ENCODE measurements around the gene LRRC3.
"Not testable (repeated sequence)": the region's sequence is repeated elsewhere in the genome, so short reads cannot be mapped to it uniquely, and the experiment has no call there.

The LRRC3 gene

DNA sequence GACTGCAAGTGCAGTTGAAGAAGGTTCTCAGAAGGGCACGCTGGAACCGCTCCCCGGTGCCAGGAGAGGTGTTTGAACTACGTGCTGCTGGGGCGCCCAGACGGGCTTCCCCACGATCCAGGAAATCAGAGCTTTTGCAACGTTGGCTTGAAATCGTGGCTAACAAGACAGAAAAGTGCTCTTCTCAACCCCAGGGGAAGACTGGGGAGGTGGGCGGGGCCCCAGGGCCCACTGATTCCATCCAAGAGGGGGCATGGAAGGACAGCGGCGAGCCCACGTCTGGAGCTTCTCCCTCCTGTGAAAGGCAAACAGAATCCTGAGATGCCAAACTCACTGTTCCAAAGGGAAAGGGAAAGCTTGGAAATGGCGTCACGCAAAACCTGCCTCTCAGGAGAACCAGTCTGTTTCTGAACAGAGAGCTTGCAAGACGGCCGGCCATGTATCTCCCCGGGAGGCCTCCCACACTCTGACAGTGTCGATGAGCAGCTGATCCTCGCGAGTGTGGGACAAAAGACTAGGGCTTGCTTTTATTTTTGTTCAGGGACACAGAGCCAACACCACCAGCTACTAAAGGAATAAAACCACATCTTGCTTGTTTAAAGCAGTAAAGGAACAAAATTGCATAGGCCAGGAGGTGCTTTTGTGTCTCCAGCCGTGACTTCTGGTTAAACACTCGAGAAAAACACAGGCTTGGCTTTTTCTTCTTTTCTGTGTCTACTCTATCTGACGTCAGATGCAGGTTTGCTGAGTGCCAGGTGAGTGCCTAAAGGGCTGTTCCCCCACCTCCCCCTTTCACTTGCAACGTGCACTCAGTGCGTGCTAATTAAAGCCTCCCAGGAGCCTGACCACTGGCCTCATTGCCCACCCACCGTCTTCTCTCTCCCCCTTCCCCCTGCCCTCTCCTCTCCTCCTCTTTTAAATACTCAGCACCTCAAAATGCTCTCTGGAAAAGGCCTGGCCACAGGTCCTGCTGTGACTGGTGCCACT, 41.5 kb downstream of the LRRC3 start:
- DNase-seq (ENCODE audit: low read depth, low spot score) = no peak

DNA sequence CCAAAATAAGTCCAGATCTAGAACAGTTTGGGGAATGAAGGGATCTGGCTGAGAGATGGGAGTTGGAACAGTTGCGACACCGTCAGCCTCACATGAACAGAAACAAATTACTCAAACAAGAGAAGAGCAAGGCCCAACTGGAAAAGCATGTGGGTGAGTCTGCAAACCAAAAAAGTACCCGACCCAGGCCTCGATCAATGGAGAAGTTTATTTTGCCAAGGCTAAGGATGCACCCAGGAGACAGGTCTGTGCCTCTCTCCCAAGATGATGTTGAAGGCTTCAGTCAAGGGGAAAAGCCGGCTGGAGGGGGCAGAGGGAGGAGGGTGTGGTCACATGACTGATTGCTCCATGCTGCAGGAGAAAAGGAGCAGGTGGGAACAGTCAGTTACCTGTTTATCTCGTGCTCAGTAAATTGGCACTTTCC, 42.4 kb downstream of the LRRC3 start:
- no peak for DNase-seq (ENCODE audit: low read depth, low spot score)

DNA sequence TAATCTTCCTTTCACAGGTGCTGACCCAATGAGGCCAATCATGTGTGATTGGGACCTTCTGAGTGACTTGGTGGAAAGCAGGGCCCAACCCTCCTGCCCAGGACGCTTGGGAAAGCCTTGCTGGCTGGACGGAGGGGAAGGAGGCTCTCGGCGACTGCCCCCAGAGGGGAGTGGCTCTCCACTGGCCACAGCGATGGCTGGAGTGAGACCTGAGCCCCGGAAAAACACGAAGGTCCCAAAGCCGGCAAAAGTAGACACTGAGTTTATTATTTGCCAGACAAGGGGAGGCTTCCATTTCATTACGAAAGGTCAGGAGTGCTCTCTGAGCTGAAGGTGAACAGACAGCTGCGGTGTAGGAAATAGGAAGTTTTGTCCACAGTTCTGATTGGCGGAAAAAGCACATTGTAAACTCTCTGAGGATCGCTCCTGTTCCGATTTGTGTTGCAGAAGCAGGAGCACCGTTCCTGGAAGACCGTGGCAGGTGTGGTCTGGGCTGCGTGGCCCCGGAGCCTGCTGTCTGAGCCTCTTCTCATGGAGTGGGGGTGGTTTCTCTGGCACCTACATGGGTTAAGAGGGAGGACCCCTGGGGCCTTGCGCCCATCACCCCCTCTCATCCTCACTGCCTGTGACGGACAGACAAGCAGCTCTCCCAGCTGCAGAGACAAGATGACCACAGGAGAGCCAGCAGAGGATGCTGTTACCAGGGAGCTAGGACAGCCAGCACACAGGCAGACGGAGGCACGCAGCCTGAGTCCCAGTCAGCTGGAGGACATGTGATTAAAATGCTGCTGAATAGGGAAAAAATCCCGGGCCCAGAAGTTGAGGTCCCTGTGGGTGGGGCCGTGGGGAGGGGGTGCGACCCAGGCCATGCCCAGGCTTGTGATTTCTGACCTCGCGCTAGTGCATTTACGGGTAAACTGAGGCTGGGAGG, 43.2 kb downstream of the LRRC3 start:
- DNase-seq (ENCODE audit: low read depth, low spot score) = no peak

DNA sequence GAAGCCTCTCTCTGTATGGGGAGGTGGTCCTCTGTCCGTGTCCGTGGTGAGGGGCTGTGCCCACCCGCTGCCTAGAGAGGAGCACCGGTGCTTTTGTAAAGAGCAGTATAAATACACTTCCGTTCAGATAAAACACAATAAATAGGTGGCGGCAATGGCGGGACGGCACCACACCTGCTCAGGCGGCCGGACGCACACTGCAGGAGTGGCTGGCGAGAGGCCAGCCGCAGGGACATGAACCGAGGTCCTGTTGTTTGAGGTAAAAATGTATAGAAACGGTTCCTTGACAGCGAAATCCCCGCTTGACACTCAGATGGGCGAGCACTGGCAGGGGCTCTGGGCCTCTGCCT, 43.9 kb downstream of the LRRC3 start:
- no peak for DNase-seq (ENCODE audit: low read depth, low spot score)

- DNase-seq (ENCODE audit: low read depth, low spot score) = no peak
These were observed 44.3 kb downstream of the LRRC3 start for GRCh38 chr21:44499631-44500030.

GRCh38 chr21:44500111-44500510, 44.8 kb downstream of the LRRC3 start:
- DNase-seq (ENCODE audit: low read depth, low spot score) = no peak

DNA sequence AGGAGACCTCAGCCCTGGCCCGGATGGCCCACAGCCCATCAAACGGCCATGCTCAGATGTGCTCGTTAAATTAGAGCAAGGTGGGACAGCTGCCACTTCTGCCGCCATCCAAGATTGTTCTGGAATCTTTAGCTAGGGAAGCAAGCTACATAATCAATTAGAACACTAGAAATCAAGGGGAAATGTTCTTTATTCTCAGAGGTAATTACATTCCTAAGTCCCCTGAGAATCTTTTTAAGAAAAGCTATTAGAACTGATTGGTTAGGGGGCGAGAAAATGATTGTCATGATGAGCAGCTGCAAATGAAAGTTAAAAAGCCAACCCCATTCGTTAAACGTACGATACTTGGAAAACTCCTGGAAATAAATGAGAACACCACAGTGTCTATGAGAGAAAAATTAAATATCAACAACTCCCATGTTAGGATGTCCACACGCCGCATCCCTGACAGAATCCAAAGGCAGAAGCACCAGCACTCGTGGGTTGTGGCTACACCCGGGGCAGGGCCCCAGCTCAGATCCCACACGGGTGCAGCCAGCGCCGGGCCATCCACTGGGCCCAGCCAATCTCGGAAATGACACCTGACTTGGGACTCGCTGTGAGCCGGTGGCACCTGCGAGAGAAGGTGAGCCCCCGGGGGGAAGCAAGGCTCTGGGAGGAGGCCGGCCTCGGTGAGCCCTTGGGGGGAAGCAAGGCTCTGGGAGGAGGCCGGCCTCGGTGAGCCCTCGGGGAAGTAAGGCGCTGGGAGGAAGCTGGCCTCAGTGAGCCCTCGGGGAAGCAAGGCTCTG, 47.1 kb downstream of the LRRC3 start:
- no peak for DNase-seq (ENCODE audit: low read depth, low spot score)

- not testable (repeated sequence) for DNase-seq (ENCODE audit: low read depth, low spot score)
These were observed 47.9 kb downstream of the LRRC3 start for GRCh38 chr21:44503006-44503889.

DNA sequence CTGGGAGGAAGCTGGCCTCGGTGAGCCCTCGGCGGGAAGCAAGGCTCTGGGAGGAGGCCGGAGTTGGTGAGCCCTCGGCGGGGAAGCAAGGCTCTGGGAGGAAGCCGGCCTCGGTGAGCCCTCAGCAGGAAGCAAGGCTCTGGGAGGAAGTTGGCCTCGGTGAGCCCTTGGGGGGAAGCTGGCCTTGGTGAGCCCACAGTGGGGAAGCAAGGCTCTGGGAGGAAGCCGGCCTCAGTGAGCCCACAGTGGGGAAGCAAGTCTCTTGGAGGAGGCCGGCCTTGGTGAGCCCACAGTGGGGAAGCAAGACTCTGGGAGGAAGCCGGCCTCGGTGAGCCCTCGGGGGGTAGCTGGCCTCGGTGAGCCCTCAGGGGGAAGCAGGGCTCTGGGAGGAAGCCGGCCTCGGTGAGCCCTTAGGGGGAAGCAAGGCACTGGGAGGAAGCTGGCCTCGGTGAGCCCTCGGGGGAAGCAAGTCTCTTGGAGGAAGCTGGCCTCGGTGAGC, 48.6 kb downstream of the LRRC3 start:
- no peak for DNase-seq (ENCODE audit: low read depth, low spot score)

DNA sequence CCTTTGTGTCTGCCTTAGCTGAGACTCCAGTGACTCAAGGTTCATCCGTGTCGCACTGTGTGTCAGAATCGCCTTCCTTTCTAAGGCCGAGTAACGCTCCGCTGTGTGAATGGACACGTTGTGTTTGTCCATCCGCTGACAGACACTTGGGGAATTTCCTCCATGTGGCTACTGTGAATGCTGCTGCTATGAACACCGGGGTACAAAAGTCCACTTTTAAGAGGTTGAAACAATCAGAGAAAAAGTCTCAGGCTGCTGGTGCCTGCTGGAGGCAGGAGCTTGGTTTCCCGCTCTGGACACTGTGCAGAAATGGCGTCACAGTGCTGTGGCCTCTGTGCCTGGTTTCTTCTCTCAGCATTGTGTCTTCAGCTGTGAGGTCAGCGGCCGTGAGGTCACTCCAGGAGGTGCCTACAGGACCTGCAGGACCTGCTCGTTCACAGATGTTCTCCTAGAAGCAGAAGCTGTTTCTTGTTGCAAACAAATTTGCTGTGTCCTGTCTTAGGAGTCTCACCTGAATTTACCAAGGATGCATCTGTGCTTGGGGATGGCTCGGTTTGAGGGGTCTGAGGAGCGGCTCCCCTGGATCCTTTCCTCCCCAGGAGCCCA, 50.5 kb downstream of the LRRC3 start:
- DNase-seq (ENCODE audit: low read depth, low spot score) = no peak

GRCh38 chr21:44506279-44507255, 51.3 kb downstream of the LRRC3 start:
- DNase-seq (ENCODE audit: low read depth, low spot score) = no peak

DNA sequence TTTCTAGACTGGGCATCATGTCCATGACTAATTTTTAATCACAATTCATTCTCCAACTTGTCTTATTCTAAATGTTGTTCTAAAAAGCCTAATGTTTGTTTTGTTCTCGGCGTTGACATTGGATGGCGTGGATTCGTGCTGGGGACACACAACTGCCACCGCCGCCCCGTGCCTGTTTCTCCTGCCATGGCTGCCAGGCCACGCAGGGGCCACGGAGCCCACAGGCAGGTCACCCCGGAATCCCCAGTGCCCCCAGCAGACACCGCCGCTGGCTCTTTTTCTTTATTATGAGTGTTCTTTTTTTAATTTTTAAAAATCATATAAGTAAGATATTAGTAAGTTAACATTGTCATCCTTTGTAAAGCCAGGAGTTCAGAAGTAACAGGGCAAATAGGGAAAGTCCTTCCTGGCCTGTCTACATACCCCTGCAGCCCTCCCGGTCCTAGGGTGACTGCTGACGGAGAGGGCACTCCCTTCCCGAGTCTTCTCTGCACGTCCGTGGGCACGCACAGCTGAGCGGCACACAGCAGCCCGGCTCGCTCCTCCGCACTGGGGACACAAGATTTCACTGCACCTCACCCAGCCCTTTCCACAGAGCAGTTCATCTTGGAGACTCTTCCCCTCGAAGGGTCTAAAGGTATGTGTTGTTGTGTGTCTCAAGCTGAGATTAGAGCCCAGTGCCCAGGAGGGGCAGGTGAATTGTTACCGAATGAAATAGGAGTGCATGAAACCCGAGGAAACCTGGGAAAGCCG, 52.5 kb downstream of the LRRC3 start:
- no peak for DNase-seq (ENCODE audit: low read depth, low spot score)

- DNase-seq (ENCODE audit: low read depth, low spot score) = no peak
These were observed 53.1 kb downstream of the LRRC3 start for GRCh38 chr21:44508426-44508710.

DNA sequence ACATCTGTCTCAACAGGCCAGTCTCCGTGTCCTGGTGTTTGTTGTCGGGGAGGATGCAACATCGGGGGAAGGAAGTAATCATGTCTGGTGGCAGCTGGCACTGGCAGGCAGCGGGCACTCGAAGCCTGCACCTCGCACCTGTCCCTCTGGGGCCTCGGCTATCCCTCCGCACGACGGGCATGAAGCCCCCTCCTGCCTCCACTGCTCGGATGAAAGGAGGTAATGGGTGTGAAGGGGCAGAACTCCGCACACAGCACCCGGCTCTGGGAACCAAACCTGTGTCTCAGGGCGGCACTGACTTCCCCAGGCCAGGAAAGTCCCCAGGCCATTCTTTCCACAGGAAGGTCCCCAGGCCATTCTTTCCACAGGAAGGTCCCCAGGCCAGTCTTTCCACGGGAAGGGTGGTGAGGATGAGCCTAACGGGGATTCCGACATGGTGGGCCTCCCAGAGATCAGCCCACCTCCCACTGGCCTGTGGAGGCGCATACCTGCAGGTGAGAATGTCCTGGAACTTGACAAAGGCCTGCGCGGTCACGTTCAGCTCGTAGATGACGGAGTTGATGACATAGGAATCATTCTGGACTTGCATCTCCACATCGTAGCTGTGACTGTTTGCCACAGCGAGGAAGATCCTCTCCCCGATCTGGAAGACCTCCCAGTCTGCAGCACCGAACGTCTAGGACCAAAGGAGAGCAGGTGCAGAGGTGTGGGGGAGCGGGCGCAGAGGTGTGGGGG, 53.6 kb downstream of the LRRC3 start:
- no peak for DNase-seq (ENCODE audit: low read depth, low spot score)

DNA sequence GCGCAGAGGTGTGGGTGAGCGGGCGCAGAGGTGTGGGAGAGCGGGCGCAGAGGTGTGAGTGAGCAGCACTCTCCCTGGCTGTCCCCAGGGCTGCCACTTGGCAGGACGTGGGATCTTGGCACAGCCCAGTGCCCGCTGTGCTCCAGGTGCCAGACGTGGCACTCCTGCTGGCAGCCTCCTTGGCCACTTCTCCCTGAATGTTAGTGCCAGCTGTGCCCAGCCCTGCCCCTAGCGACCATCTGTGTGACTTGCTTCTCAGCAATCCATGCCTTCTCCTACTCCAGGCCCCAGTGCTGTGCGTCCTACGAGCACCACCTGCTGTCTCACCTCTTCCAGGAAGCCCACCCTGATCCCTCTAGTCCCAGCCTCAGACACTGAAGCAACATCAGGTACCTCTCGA, 54.2 kb downstream of the LRRC3 start:
- no peak for DNase-seq (ENCODE audit: low read depth, low spot score)

GRCh38 chr21:44510109-44510507, 54.8 kb downstream of the LRRC3 start:
- no peak for DNase-seq (ENCODE audit: low read depth, low spot score)

DNA sequence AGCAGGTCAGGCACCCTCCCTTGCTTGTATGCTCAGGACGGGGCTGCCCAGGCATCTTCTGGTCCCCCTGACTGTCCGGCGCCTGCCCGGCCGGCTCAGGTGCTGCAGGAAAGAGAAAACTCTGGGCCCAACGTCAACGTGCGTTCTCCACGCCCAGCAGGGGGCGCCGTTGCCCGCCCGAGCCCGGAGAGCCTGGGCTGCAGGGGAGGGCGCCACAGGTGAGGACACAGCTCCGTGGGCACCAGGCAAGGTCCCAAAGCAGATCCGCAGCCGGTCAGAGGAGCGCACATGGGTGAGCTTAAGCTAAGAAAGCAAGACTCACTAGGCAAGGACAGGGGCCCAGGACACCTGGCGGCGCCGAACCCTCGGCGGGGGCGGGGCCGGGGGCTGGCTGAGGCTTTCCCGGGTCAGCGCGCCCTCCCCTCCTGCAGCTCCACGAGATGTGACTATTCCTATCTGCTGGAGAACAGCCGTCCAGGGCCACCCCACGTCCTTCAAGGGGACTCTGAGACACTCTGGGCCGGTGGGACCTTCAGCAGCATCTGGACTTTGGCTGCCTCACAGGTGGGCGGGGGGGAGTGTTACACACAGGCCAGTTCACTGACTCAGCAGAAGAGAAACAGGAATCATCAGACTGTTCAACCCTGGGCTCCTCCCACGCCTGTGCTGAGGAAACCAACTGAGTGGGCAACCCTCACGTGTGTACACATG, 55.4 kb downstream of the LRRC3 start:
- DNase-seq (ENCODE audit: low read depth, low spot score) = peak; percentile 59

All from activated CD4-positive, CD25-positive, alpha-beta regulatory T cell treated with anti-CD3 and anti-CD28 coated beads, Interleukin-2, amount 50 U/mL, for 16 hours (primary cell).